GM18870 (cell line): Measurements from ENCODE around the gene TRAPPC12.
A peak's percentile ranks its signal among the peaks of the same experiment; 100 is the strongest.

Experiments used
- ATAC-seq: cut with Tn5 transposase; IDR thresholded peaks from one replicate; pipeline ENCODE4 v1.9.1; 2021; ENCODE audit warnings: moderate library complexity; ENCODE audit not compliant: unreplicated experiment

The TRAPPC12 gene

GRCh38 chr2:3405876-3406275 lies 26.4 kb downstream of the TRAPPC12 start:
- no peak for ATAC-seq

GRCh38 chr2:3406501-3406900 lies 27.0 kb downstream of the TRAPPC12 start:
- ATAC-seq, result no peak

GRCh38 chr2:3408781-3409180 lies 29.3 kb downstream of the TRAPPC12 start:
- ATAC-seq, result no peak

- no peak for ATAC-seq
These were observed 30.2 kb downstream of the TRAPPC12 start for GRCh38 chr2:3409627-3410170.

GRCh38 chr2:3411103-3411502 lies 31.6 kb downstream of the TRAPPC12 start:
- ATAC-seq, result no peak

- no peak for ATAC-seq
These were observed 34.2 kb downstream of the TRAPPC12 start for GRCh38 chr2:3413697-3414096.

- ATAC-seq, result no peak
These were observed 34.8 kb downstream of the TRAPPC12 start for GRCh38 chr2:3414133-3414860.

- ATAC-seq, result no peak
These were observed 39.4 kb downstream of the TRAPPC12 start for GRCh38 chr2:3418766-3419404.

- no peak for ATAC-seq
These were observed 40.7 kb downstream of the TRAPPC12 start for GRCh38 chr2:3420076-3420768.

GRCh38 chr2:3420769-3421397 lies 41.4 kb downstream of the TRAPPC12 start:
- no peak for ATAC-seq

GRCh38 chr2:3421580-3421979 lies 42.1 kb downstream of the TRAPPC12 start:
- no peak for ATAC-seq

- ATAC-seq, result peak; percentile 68
These were observed 42.8 kb downstream of the TRAPPC12 start for GRCh38 chr2:3422161-3422779.

- peak; percentile 35 for ATAC-seq
These were observed 44.1 kb downstream of the TRAPPC12 start for GRCh38 chr2:3423492-3424170.

GRCh38 chr2:3424171-3424795 lies 44.8 kb downstream of the TRAPPC12 start:
- ATAC-seq, result no peak

- ATAC-seq, result no peak
These were observed 47.1 kb downstream of the TRAPPC12 start for GRCh38 chr2:3426615-3427014.

- ATAC-seq, result peak; percentile 62
These were observed 47.8 kb downstream of the TRAPPC12 start for GRCh38 chr2:3427272-3427671.

- ATAC-seq, result no peak
These were observed 49.1 kb downstream of the TRAPPC12 start for GRCh38 chr2:3428577-3428976.

- ATAC-seq, result no peak
These were observed 49.6 kb downstream of the TRAPPC12 start for GRCh38 chr2:3429066-3429610.

- ATAC-seq, result no peak
These were observed 50.7 kb downstream of the TRAPPC12 start for GRCh38 chr2:3430172-3430571.
